Activated T-cell treated with anti-CD3 and anti-CD28 coated beads for 4 hours (primary cell): ENCODE measurements around the gene ISX.
A peak's percentile ranks its signal among the peaks of the same experiment; 100 is the strongest.
"Not testable (repeated sequence)": the region's sequence is repeated elsewhere in the genome, so short reads cannot be mapped to it uniquely, and the experiment has no call there.

Experiments used
- DNase-seq: peaks from one replicate; pipeline ENCODE4 v3.0.0-alpha.2; 2020

The ISX gene

GRCh38 chr22:35065796-35066218, at the start of gene ISX:
TSS of gene ISX (plus strand) at chr22:35066158. CDS start at chr22:35067088, 930 bp downstream.
- DNase-seq, result no peak

- no peak for DNase-seq
Measured at GRCh38 chr22:35016909-35017308, 49.0 kb upstream of the ISX start.

- DNase-seq, result no peak
Measured at GRCh38 chr22:35018995-35019394, 47.0 kb upstream of the ISX start.

- DNase-seq, result no peak
Measured at GRCh38 chr22:35020517-35020916, 45.4 kb upstream of the ISX start.

GRCh38 chr22:35021161-35021560, 44.8 kb upstream of the ISX start:
- no peak for DNase-seq

DNA sequence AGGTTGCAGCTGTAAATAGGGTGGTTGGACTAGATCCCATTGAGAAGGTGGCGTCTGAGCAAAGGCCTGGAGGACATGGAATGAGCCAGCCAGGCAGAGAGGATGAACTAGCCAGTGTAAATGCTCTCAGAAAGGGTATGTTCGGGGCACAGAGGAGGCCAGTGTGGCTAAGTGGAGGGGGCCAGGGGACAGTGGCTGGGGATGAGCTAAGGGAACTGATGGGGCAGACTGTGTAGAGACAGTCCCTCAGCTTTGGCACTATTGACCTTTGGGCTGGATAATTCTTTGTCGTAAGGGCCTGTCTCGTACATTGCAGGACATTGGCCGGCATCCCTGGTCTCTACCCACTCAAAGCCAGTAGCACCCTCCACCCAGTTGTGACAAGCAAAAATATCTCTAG, 43.7 kb upstream of the ISX start:
- DNase-seq, result no peak

- peak; percentile 36 for DNase-seq
Measured at GRCh38 chr22:35023692-35024363, 42.1 kb upstream of the ISX start.

DNA sequence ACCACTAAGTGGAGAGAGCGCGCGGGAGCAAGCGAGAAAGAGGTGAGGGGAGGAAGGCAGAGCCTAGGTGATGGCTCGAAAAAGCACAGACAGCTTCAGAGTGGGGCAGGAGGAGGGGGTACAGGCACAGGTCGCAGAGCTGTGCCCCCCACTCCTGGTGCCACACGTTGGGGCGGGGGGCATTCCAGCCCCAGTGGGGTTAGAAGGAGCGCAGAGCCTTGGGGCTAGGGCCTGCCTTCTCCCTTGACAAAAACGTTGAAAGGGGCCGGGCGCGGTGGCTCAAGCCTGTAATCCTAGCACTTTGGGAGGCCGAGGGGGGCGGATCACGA, 41.6 kb upstream of the ISX start:
- DNase-seq, result no peak

DNA sequence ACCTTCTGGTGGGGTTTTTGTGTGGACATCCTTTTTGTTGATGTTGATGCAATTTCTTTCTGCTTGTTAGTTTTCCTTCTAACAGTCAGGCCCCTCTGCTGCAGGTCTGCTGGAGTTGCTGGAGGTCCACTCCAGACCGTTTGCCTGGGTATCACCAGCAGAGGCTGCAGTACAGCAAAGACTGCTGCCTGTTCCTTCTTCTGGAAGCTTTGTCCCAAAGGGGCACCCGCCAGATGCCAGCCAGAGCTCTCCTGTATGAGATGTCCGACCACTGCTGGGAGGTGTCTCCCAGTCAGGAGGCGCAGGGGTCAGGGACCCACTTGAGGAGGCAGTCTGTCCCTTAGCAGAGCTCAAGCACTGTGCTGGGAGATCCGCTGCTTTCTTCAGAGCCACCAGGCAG, 35.8 kb upstream of the ISX start:
- not testable (repeated sequence) for DNase-seq

DNA sequence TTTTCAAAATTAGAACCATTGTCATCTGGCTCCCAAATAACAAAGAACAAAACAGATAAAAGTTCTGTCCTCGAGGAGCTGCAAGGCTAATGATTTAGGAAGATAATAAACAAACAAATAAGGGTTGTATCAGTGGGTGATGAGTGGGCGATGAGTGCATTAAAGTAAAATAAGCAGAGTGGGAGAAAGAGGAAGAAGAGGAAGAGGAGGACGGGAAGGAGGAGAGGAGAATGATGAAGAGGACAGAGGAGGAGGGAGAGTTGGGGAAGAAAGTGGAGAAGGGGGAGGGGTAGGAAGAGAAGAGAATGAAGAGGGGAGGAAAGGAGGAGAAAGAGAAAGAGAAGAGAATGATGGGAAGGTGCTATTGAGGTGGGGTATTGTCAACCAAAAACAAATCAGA, 33.4 kb upstream of the ISX start:
- DNase-seq, result no peak

GRCh38 chr22:35033635-35034296, 32.2 kb upstream of the ISX start:
- no peak for DNase-seq

GRCh38 chr22:35034963-35035362, 31.0 kb upstream of the ISX start:
- no peak for DNase-seq

GRCh38 chr22:35037089-35037488, 28.9 kb upstream of the ISX start:
- no peak for DNase-seq

DNA sequence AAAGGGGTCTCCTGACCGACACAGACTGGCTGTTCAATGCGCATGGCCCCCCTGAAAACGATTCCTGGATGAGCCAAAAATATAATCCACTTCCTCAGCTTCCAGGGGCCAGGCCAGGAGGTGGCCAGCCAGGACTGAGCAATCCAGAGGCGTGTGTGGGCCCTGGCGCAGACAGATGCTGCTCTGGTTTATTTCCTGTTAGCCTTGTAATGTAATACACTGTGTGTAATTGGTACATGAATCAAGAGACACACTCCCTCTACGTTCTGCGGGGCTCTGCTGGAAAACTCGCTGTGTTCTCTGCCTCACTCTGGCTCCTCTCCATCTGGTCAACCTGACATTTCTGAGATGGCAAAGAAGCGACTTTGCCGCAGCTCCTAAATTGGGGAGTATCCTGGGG, 26.3 kb upstream of the ISX start:
- no peak for DNase-seq

GRCh38 chr22:35043252-35043933, 22.6 kb upstream of the ISX start:
- DNase-seq, result no peak

GRCh38 chr22:35043934-35044319, 22.0 kb upstream of the ISX start:
- DNase-seq, result no peak

- DNase-seq, result no peak
Measured at GRCh38 chr22:35044607-35045390, 21.2 kb upstream of the ISX start.

DNA sequence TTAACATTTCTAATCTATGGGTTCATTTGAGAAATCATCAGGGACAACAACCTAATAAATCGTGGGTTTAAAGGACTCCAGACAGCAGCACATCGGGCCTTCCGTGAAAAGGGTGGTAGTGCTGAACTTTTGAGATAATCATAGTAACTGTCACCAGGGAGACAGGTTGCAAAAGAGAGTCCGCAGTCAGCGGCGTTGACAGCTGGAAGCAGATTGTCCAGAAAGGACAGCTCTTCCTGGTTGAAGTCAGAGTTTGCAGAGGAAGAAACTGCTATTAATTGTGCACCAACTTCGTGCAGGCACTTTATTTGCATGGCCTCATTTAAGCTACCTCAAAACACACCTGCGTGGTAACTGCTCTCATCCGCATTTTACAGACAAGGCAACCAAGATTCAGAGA, 20.5 kb upstream of the ISX start:
- DNase-seq, result no peak

GRCh38 chr22:35046744-35047462, 19.1 kb upstream of the ISX start:
- DNase-seq, result no peak

GRCh38 chr22:35050038-35050437, 15.9 kb upstream of the ISX start:
- DNase-seq, result not testable (repeated sequence)

DNA sequence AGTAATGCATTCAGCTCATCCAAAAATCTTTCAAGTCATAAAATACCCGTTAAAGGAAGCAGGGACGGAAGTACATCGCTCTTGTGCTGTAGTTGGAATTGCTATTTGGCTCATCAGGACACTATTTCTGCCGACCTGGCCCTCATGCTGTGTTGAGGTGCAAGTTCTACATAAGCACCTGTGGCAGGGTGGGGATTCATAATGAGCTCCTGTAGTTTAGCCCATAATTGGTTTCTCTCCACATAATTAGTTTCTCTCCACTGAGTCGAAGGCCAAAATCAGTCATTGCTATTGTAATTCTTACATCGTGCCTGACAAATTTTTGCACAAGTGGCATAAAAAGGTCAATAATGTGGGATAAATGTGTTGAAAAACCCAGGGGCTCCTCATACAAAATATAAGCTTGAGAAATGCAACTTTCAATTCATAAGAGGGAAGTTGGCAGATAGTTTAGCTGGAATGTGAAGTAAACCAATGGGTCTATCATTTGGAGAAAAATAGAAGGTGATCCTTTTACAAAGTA, 14.9 kb upstream of the ISX start:
- DNase-seq, result no peak

DNA sequence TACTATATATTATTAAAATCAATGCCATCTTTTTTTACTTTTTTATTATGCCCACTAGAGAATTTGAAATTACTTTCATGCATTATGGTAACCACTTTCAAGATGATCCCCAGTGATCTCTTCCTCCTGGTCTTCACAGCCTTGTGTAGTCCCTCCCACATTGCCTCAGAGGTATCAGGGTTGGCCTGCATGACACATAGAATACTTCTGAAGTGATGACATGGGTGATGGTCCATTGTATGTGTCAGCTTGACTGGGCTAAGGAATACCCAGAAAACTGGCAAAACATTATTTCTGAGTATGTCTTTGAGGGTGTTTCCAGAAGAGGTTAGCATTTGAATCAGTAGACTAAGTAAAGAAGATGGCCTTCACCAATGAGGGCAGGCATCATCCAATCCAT, 14.2 kb upstream of the ISX start:
- DNase-seq, result no peak
